Measurements from ENCODE around the gene ZBTB43.

DNA sequence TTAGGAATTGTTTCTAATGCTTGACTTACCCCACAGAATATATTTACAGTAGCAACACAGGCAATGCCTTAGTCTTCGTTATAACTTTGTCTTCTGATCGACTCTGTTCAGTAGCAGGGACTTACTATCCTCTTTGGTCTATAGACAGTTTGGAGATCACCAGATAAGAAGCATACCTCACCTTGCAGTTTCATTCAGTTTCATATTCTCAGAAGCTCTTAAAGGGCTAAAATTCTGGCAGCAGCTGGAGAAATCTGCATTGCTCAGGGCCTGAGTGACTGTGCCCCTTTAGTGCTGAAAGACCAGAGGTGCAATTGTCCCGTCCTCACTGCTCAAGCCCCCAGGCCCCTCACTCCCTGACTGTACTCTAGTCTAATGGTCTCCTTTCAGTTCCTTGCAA, 26.0 kb downstream of the ZBTB43 start:
- no peak for TF ChIP-seq POLR2A (IDR thresholded peaks at IDR 0.05)
- TF ChIP-seq, protein P1, sequence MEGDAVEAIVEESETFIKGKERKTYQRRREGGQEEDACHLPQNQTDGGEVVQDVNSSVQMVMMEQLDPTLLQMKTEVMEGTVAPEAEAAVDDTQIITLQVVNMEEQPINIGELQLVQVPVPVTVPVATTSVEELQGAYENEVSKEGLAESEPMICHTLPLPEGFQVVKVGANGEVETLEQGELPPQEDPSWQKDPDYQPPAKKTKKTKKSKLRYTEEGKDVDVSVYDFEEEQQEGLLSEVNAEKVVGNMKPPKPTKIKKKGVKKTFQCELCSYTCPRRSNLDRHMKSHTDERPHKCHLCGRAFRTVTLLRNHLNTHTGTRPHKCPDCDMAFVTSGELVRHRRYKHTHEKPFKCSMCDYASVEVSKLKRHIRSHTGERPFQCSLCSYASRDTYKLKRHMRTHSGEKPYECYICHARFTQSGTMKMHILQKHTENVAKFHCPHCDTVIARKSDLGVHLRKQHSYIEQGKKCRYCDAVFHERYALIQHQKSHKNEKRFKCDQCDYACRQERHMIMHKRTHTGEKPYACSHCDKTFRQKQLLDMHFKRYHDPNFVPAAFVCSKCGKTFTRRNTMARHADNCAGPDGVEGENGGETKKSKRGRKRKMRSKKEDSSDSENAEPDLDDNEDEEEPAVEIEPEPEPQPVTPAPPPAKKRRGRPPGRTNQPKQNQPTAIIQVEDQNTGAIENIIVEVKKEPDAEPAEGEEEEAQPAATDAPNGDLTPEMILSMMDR (IDR thresholded peaks at IDR 0.05), result no peak

All from adrenal gland (tissue), 5 donors.